KG1 (cell line): ENCODE results near the gene NKX6-2.
"Not testable (repeated sequence)": the region's sequence is repeated elsewhere in the genome, so short reads cannot be mapped to it uniquely, and the experiment has no call there.

Experiments used
- DNase-seq: peaks from one replicate; lab custom pipeline; 2025; lab: John Stamatoyannopoulos, UW

The NKX6-2 gene

GRCh38 chr10:132779549-132780294 lies 6.2 kb downstream of the NKX6-2 start:
- no peak for DNase-seq

DNA sequence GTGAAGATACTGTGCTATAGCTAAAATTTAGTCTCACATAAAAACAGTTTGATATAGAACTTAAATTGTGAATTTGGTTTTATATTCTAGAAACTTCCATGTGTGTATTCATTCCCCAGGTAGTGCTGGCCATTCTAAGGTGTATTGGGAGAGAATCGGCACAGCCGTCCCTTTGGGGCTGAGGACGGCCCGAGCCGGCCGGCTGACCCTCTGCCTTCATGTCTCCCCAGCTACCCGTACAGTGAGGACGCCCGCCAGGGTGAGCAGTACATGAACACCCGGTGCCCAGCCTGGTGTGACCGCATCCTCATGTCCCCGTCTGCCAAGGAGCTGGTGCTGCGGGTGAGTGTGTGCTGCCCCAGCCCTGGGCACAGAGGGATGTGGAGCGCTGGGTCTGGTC lies 8.5 kb downstream of the NKX6-2 start:
- no peak for DNase-seq

GRCh38 chr10:132776821-132777220 lies 9.1 kb downstream of the NKX6-2 start:
- DNase-seq: no peak

- DNase-seq: no peak
Measured at GRCh38 chr10:132776186-132776585, 9.8 kb downstream of the NKX6-2 start.

- no peak for DNase-seq
Measured at GRCh38 chr10:132774902-132775863, 10.8 kb downstream of the NKX6-2 start.

- DNase-seq: no peak
Measured at GRCh38 chr10:132774181-132774901, 11.6 kb downstream of the NKX6-2 start.

DNA sequence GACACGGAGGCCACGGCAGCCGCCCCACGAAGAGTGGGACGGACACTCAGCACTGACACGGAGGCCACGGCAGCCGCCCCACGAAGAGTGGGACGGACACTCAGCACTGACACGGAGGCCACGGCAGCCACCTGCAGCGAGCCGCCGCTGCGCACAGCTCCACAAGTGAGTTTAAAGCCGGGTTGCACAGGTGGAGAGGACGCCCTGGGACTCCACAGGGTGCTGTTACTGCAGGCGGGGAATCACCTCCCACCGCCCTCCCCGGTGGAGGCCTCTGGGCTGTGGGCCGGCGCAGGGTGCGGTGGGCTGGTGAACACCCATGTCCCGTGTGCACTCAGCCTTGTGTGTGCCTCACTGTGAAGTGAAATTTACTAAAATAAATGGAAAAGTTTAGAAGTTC lies 13.1 kb downstream of the NKX6-2 start:
- DNase-seq: not testable (repeated sequence)

GRCh38 chr10:132770061-132771021 lies 15.6 kb downstream of the NKX6-2 start:
- no peak for DNase-seq

DNA sequence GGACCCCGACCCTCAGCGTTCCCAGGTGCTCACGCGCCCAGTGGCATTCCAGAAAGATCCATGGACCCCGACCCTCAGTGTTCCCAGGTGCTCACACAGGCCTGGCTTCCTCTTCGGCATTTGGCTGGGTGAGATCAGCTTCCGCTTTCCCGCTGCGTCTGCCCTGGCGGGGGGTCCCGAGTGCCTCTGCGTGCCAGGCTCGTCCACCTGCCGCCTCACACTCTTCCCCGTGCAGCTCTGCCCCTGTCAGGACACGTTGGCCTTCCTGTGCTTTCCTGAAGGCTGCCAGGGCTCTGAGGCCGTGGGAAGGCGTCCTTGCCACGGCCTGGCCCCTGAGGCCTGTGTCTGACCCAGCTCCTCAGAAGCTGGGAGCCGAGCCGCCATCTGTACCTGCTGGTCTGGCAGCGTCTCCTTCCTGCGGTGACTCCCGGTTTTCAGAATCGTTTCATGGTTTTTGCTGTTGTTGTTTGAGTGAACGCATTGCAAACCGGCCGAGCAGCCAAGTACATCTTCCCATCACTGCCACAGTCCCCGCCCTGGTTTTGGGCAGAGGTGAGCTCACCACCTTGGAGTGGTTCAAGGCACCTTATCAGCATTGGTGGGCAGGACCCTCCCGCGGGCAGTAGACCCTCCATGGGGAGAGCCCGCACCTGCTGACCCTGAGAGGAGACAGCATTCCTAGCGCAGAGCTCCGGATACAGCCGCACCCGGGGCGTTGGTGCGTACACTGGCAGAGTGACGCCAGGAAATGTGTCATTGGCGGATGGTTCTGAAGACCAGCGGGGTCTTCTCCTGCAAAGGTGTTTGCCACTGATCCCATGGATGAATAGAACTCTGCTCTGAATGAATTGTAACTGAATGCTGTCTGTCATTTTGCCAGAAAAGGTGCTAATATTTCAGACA lies 17.4 kb downstream of the NKX6-2 start:
- no peak for DNase-seq

DNA sequence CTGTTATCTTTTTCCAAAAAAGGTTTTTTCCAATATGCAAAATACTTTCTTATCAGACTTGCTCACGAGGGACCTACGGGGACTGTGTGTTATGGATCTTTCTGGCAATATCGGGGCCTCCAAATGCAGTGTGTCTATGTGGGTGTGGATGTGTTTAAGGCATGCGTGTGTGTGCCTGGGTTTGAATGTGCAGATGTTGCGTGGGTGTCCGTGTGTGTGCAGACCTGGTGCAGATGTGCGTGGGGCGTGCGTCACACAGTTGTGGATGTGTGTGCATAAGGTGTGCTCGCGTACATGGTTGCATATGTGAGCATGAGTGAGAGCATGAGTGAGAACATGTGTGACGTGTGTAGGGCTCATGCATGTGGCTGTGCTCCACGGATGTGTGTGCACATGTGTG lies 19.7 kb downstream of the NKX6-2 start:
- DNase-seq: no peak

GRCh38 chr10:132765435-132765834 lies 20.5 kb downstream of the NKX6-2 start:
- no peak for DNase-seq

DNA sequence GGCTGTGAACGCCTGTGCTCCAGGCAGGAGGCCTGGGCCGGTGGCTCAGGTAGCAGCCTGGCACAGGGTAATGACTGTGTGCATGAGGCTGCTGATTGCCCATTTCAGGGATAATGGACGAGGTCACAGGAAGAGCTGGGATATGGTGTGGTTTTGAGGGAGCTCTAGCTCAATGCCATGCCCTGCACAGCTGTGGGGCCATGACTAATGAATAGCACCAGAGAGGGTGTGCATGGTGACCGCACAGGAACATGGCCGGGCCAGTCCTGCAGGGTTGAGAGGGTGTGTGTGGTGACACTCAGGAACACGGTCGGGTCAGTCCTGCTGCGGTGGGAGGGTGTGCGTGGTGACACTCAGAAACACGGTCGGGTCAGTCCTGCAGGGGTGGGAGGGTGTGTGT lies 21.8 kb downstream of the NKX6-2 start:
- DNase-seq: no peak

DNA sequence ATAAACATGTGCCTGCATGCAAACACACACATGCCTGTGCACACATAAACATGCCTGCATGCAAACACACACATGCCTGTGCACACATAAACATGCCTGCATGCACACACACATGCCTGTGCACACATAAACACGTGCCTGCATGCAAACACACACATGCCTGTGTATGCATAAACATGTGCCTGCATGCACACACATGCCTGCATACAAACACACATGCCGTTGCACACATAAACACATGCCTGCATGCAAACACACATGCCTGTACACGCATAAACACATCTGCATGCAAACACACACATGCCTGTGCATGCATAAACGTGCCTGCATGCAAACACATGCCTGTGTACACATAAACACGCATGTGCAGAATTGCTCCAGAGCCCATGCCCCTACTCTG lies 22.4 kb downstream of the NKX6-2 start:
- no peak for DNase-seq

DNA sequence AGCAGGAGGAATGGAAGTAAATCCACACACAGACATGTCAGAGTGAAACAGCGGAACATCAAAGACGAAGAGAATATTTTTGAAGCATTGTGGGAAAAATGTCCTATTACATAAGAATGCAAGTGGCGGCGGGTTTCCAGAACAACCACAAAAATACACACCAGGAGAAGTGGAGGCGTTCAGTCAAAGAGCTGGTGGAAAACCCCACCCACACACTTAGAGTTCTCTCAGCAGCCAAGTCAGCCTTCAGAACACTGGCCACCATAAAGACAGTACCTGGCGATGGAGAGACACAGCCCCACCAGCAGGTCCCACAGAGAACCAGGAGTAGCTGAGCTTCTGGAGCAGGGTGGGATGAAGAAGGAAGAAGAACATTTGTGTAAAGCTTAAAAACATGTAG lies 23.7 kb downstream of the NKX6-2 start:
- no peak for DNase-seq

- DNase-seq: no peak
Measured at GRCh38 chr10:132761395-132762060, 24.4 kb downstream of the NKX6-2 start.

- DNase-seq: no peak
Measured at GRCh38 chr10:132758865-132759264, 27.1 kb downstream of the NKX6-2 start.

DNA sequence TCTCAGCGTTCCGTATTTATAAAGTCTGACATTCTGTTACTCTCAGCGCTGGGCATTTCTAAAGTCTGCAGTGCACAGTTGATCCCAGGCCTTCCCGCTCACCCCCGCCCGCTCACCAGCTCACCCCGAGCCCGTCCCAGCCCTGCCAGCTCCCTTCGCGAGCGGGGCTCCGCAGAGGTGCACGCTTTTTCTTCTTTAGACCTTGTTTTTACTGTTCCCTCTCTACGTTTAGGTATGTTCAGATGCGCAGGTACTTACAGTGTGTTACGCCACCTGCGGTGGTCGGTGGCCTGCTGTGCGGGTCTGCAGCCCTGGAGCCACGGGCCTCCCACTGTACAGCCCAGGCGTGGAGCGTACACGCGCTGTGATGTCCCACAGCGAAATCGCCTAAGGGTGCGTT lies 28.8 kb downstream of the NKX6-2 start:
- DNase-seq: no peak

GRCh38 chr10:132756591-132756990 lies 29.4 kb downstream of the NKX6-2 start:
- DNase-seq: no peak

- no peak for DNase-seq
Measured at GRCh38 chr10:132755166-132755711, 30.7 kb downstream of the NKX6-2 start.
